GM19239 (cell line): ENCODE results near the gene ABCE1.

Source experiments
- DNase-seq: peaks from one replicate; pipeline ENCODE4 v3.0.0; 2011; ENCODE audit warnings: low spot score; ENCODE audit not compliant: insufficient read length
- FAIRE-seq: peaks from 2 replicates; lab custom pipeline; 2011; peaks lifted over from hg19 to GRCh38; lab: Jason Lieb, UNC

Gene ABCE1

DNA sequence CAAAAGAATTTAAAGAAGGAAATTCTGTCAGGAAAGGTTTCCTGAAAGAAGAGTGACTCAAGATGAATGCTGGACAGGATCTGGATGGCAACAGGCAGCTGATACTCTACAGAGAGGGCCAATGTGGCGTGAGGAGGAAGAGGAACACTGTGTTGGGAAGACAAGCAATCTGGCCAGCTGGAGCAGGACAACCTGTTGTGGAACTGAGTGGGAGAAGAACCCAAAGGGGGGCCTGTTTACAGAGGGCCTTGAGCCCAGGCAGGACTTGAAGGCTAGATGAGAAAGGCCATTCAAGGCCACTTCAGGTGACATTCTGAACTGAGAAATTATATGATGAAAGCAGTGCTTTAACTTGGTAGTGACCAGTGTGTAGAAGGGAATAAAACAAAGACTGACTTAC lies 73.8 kb downstream of the ABCE1 start:
- FAIRE-seq (no peak), DNase-seq (no peak)

DNA sequence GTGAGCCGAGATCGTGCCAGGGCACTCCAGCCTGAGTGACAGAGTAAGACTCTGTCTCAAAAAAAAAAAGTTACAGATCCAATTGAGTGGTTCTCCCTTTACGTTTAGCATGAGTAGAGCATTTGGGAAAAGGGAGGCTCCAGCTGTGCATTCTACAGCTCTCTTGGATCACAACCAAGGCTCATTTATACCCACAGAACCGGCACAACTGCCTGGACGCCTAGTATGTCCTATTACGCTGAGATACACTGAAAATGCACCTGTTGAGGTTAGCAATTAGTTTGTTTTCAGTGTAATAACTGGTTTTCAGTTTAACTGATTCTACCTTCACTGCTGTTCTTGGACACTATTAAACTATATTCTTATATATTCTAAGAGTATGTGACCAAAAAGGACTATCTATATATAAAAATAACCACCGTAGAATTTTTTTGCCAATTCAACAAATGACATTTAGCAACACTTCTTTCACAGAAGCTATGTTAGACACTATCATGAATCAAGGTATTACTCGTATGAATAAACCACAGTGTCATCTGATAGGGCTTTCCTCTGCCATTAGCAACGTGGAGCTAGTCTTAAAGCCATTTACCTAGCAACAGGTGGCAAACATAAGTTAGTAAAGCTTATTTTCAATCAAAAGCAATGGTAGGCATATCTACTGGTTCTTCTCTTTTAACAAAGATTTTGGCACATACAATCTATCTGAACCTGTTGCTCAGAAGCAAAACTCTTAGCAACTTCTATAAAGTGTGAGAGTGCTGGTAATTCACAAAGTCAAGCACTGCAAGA lies 78.7 kb downstream of the ABCE1 start:
- no peak for DNase-seq

DNA sequence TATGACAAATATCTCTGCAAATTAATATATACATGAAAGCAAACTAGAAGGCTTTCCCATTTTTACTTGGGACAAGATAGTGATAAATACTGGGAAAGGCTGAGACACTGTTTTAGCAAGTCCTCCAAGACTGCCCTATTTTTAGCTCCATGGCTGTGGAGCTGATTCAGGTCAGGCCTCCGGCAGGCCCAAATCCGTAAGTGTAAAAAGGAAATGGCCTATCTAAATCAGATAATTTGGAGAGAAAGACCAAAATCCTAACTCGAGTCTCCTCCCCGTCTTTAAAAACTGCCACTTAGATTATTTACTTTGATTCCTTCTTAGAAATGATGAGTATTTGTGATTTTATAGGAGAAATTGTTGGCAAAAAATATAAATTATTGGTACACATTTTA lies 79.4 kb downstream of the ABCE1 start:
- no peak for DNase-seq
- FAIRE-seq: no peak

More for the DNA sequence above, 78.7 kb downstream of the ABCE1 start:
- FAIRE-seq: peak; percentile 23

DNA sequence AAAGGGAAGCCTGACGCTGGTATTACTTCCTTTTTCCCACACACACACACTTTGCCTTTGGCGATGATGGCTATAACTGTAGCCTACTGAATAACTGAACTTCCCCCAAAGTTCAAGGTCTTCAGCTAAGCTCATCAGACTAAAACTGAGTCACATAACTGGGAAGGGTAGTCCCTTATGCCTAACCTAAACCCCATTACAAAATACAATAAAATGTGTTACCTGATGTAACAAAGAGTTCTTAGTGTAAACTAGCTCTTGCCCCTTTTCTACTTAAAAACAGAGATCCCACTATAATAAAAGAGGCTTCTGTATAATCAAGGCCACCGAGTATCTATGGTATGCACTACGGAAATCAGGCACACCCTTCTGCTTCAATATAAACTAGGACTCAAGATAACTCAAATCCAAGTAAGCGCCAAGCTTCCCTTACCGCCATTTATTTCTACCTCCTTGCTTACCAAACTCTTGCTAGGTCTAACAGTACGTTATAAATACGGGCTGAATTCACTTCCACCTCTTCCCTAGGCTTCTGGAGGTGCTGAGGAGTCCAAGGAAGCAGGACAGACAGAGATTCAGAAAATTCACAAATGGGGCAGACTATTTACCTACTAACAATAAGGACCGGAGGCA lies 79.9 kb downstream of the ABCE1 start:
- DNase-seq (no peak), FAIRE-seq (peak; percentile 57)

DNA sequence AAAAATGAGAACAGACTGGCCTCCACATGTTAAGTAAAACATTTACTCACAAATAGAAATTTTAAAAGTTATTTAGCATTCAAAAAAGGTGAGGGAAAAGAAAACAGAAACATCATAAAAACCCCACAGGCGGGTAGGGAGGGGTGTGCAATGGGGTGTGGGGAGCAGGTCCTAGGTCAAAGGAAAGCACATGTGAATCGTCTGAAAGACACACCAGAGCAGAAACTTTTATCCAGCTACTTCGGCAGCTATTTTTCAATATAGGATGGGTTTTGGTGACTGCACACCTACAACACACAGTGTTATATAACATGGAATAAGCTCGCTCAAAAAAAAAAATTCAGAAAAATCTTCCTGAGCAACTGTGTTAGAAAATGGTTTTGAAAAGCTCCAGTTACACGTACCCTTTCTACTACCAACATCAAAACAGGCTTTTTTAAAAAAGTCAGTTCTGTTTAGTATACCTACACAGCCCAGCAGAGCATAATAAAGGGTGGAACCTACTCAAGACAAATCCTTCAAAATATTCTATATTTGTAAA lies 80.7 kb downstream of the ABCE1 start:
- FAIRE-seq: no peak
- no peak for DNase-seq
